Karpas-422 (cell line): Measurements from ENCODE around the gene GPX4. TPM values are rescaled to one million over a fixed set of nuclear protein-coding genes. Genes with fewer than 3 reads are reported as not detected.
A peak's percentile ranks its signal among the peaks of the same experiment; 100 is the strongest.
"Not testable (repeated sequence)": the region's sequence is repeated elsewhere in the genome, so short reads cannot be mapped to it uniquely, and the experiment has no call there.

Experiments
- DNase-seq: peaks from one replicate; pipeline ENCODE4 v3.0.0-alpha.2; 2015
- H2AFZ ChIP-seq: fragments of 200-600 bp; sonication (generic); 2 replicates; pipeline ENCODE4 v1.6.1; 2014; ENCODE audit warnings: antibody characterized with exemption, low read length, mixed read lengths
- H3K27ac ChIP-seq: fragments of 200-600 bp; sonication (generic); 2 replicates; pipeline ENCODE4 v1.5.1; 2014; ENCODE audit warnings: mild to moderate bottlenecking, low read length, moderate library complexity
- H3K27me3 ChIP-seq: fragments of 200-600 bp; sonication (generic); 2 replicates; pipeline ENCODE4 v1.6.1; 2014; ENCODE audit warnings: low read length, mixed read lengths
- H3K36me3 ChIP-seq: fragments of 200-600 bp; sonication (generic); 2 replicates; pipeline ENCODE4 v1.6.1; 2014; ENCODE audit warnings: low read length, mixed read lengths; ENCODE audit not compliant: insufficient read depth
- H3K4me1 ChIP-seq: fragments of 200-600 bp; sonication (generic); 2 replicates; pipeline ENCODE4 v1.6.1; 2014; ENCODE audit warnings: mild to moderate bottlenecking, low read length, mixed read lengths
- H3K4me2 ChIP-seq: fragments of 200-600 bp; sonication (generic); 2 replicates; pipeline ENCODE4 v1.6.1; 2014; ENCODE audit warnings: low read length, low read depth, mild to moderate bottlenecking; ENCODE audit not compliant: poor library complexity, severe bottlenecking
- H3K4me3 ChIP-seq: fragments of 200-600 bp; sonication (generic); 2 replicates; pipeline ENCODE4 v1.5.1; 2014; ENCODE audit warnings: mild to moderate bottlenecking, antibody characterized with exemption, low read length, mixed read lengths
- H3K79me2 ChIP-seq: fragments of 200-600 bp; sonication (generic); 2 replicates; pipeline ENCODE4 v1.6.1; 2014; ENCODE audit warnings: mild to moderate bottlenecking, low read length, mixed read lengths
- H3K9ac ChIP-seq: fragments of 200-600 bp; sonication (generic); 2 replicates; pipeline ENCODE4 v1.6.0; 2014; ENCODE audit warnings: low read length
- H3K9me2 ChIP-seq: fragments of 200-600 bp; sonication (generic), shearing (Covaris generic); replicated peaks from 2 replicates; pipeline ENCODE4 v1.6.0; 2014; ENCODE audit warnings: mild to moderate bottlenecking, low read length, moderate library complexity; ENCODE audit not compliant: insufficient read depth
- H3K9me3 ChIP-seq: fragments of 300-700, 200-600 bp; sonication (generic); 2 replicates; pipeline ENCODE4 v1.6.1; 2014; ENCODE audit warnings: low read length, mixed read lengths
- H4K20me1 ChIP-seq: fragments of 200-600 bp; sonication (generic); 2 replicates; pipeline ENCODE4 v1.6.1; 2014; ENCODE audit warnings: mild to moderate bottlenecking, antibody characterized with exemption, low read length, low read depth; ENCODE audit not compliant: insufficient read depth
- total RNA-seq: library from RNA; depleted of rRNA; stranded (reverse); fragments of >200 nt; shearing (Covaris generic); gene quantifications from 2 replicates; pipeline ENCODE4 v1.2.3, GENCODE V29; 2014; ENCODE audit warnings: low replicate concordance

The GPX4 gene
- total RNA-seq, 1 experiment from 2014 or later: 286 TPM

GRCh38 chr19:1125601-1126467, 22.0 kb downstream of the GPX4 start:
- Histone ChIP-seq H3K27ac (no peak overlapping the region), H3K9me3 (no peaks in the 10 kb centered on the region), H3K79me2 (no peaks in the 10 kb centered on the region), H3K4me2 (no peak overlapping the region), H3K9me2 (no peaks in the 10 kb centered on the region), H3K27me3 (no peaks in the 10 kb centered on the region), H4K20me1 (peaks cover 11% of the 10 kb centered on the region; the same call in 1 of the 2 replicates), H2AFZ (no peak overlapping the region), H3K36me3 (no peaks in the 10 kb centered on the region), H3K9ac (no peak overlapping the region), H3K4me1 (peaks cover under 1% of the 10 kb centered on the region), H3K4me3 (no peak overlapping the region)
- no peak for DNase-seq

- H2AFZ ChIP-seq: no peak overlapping the region
- H3K36me3 ChIP-seq: no peaks in the 10 kb centered on the region
- no peak for DNase-seq
- no peaks in the 10 kb centered on the region for H3K79me2 ChIP-seq
- H3K9me2 ChIP-seq: no peaks in the 10 kb centered on the region
- no peak overlapping the region for H3K9ac ChIP-seq
- peaks cover 24% of the 10 kb centered on the region for H4K20me1 ChIP-seq
- H3K9me3 ChIP-seq: no peaks in the 10 kb centered on the region
- no peak overlapping the region for H3K4me3 ChIP-seq
- H3K4me1 ChIP-seq: peaks cover 14% of the 10 kb centered on the region
- no peak overlapping the region for H3K27ac ChIP-seq
- H3K27me3 ChIP-seq: peaks cover 3% of the 10 kb centered on the region; the same call in 1 of the 2 replicates
- no peak overlapping the region for H3K4me2 ChIP-seq
Measured at GRCh38 chr19:1126984-1127760, 23.4 kb downstream of the GPX4 start.

GRCh38 chr19:1128106-1128505, 24.3 kb downstream of the GPX4 start:
- H3K9me2 ChIP-seq: no peaks in the 10 kb centered on the region
- H3K9me3 ChIP-seq: no peaks in the 10 kb centered on the region
- no peak overlapping the region for H3K27ac ChIP-seq
- peaks cover 3% of the 10 kb centered on the region; the same call in 1 of the 2 replicates for H3K27me3 ChIP-seq
- H2AFZ ChIP-seq: no peak overlapping the region
- H3K4me2 ChIP-seq: no peak overlapping the region
- peaks cover 23% of the 10 kb centered on the region for H3K4me1 ChIP-seq
- no peak overlapping the region for H3K9ac ChIP-seq
- H3K36me3 ChIP-seq: no peaks in the 10 kb centered on the region
- no peak overlapping the region for H3K4me3 ChIP-seq
- H3K79me2 ChIP-seq: no peaks in the 10 kb centered on the region
- peaks cover 33% of the 10 kb centered on the region for H4K20me1 ChIP-seq
- no peak for DNase-seq

- H3K9ac ChIP-seq, H2AFZ ChIP-seq, H3K79me2 ChIP-seq, H3K27ac ChIP-seq, H3K27me3 ChIP-seq, H3K4me3 ChIP-seq, H3K36me3 ChIP-seq, DNase-seq, H3K4me2 ChIP-seq, H3K9me3 ChIP-seq, H3K9me2 ChIP-seq: not testable (repeated sequence)
- H4K20me1 ChIP-seq: peaks cover 36% of the 10 kb centered on the region
- peaks cover 30% of the 10 kb centered on the region for H3K4me1 ChIP-seq
Measured at GRCh38 chr19:1129084-1129483, 25.3 kb downstream of the GPX4 start.

- peaks cover 30% of the 10 kb centered on the region for H3K4me1 ChIP-seq
- no peaks in the 10 kb centered on the region for H3K79me2 ChIP-seq
- peaks cover 3% of the 10 kb centered on the region; the same call in 1 of the 2 replicates for H3K27me3 ChIP-seq
- H4K20me1 ChIP-seq: peaks cover 36% of the 10 kb centered on the region
- no peaks in the 10 kb centered on the region for H3K9me3 ChIP-seq
- DNase-seq: no peak
- H3K36me3 ChIP-seq: no peaks in the 10 kb centered on the region
- no peak overlapping the region for H3K9ac ChIP-seq
- H3K4me2 ChIP-seq: no peak overlapping the region
- H3K9me2 ChIP-seq: no peaks in the 10 kb centered on the region
- no peak overlapping the region for H2AFZ ChIP-seq
- H3K27ac ChIP-seq: no peak overlapping the region
- H3K4me3 ChIP-seq: no peak overlapping the region
Measured at GRCh38 chr19:1129535-1129934, 25.7 kb downstream of the GPX4 start.

GRCh38 chr19:1130771-1131717, 27.2 kb downstream of the GPX4 start:
- Histone ChIP-seq H3K9me3 (no peaks in the 10 kb centered on the region), H3K4me3 (peak overlapping the region; percentile 70; the same call in 1 of the 2 replicates), H3K27me3 (peaks cover 3% of the 10 kb centered on the region; the same call in 1 of the 2 replicates), H3K9me2 (no peaks in the 10 kb centered on the region), H3K4me2 (peak overlapping the region; percentile 91), H3K79me2 (no peaks in the 10 kb centered on the region), H3K36me3 (no peaks in the 10 kb centered on the region), H3K9ac (peak overlapping the region; percentile 74), H3K27ac (no peak overlapping the region), H3K4me1 (peaks cover 30% of the 10 kb centered on the region), H2AFZ (no peak overlapping the region), H4K20me1 (peaks cover 36% of the 10 kb centered on the region)
- no peak for DNase-seq

GRCh38 chr19:1131718-1132551, 28.1 kb downstream of the GPX4 start:
- peaks cover 3% of the 10 kb centered on the region; the same call in 1 of the 2 replicates for H3K27me3 ChIP-seq
- H3K27ac ChIP-seq: no peak overlapping the region
- peak overlapping the region; percentile 74 for H3K9ac ChIP-seq
- H3K9me3 ChIP-seq: no peaks in the 10 kb centered on the region
- peak overlapping the region; percentile 91 for H3K4me2 ChIP-seq
- H3K79me2 ChIP-seq: no peaks in the 10 kb centered on the region
- no peaks in the 10 kb centered on the region for H3K9me2 ChIP-seq
- peaks cover 30% of the 10 kb centered on the region for H3K4me1 ChIP-seq
- no peaks in the 10 kb centered on the region for H3K36me3 ChIP-seq
- peak; percentile 90 for DNase-seq
- peak overlapping the region; percentile 70 for H3K4me3 ChIP-seq
- H4K20me1 ChIP-seq: peaks cover 36% of the 10 kb centered on the region
- H2AFZ ChIP-seq: no peak overlapping the region
